ENCODE data around the gene PZP. TPM values are rescaled to one million over a fixed set of nuclear protein-coding genes. Genes with fewer than 3 reads are reported as not detected.

PZP gene
- total RNA-seq, 1 donor from 2014 or later, result 2.2 TPM

DNA sequence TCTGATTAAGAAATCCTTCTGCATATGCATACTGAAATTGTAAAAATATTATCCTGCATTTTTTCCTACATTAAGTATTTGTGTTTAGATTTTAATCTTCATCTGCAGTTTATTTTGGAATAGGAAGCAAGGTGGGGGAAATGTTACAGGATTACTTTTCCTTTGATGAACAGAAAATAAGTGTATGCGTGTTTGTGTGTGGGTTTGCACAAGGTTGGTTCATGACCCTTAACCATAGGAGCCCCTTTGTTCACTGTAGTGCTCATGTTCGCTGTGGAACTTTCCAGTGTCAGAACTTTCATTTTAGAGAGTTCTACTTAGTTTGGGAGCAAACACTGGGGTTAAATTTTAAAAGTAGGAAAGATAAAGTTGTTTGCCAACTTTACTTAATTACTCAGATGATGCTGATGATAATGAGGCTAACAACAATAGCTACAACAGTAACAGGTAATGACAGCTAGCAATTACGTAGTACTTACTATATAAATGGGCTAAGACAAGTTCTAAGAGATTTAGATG is 86.0 kb downstream of the PZP start:
- TF ChIP-seq CTCF (IDR thresholded peaks at IDR 0.05; ENCODE audit: unreplicated experiment), result no peak
- Mint-ChIP-seq H3K27ac (ENCODE audit: unreplicated experiment) (no peak overlapping the region), H3K4me1 (ENCODE audit: unreplicated experiment) (peaks cover 2% of the 10 kb centered on the region), H3K27me3 (ENCODE audit: unreplicated experiment) (no peaks in the 10 kb centered on the region), H3K36me3 (ENCODE audit: low read depth, unreplicated experiment) (no peaks in the 10 kb centered on the region), H3K4me3 (ENCODE audit: unreplicated experiment) (no peak overlapping the region), H3K9me3 (ENCODE audit: unreplicated experiment) (no peaks in the 10 kb centered on the region)
- DNase-seq (ENCODE audit: low spot score), result no peak

DNA sequence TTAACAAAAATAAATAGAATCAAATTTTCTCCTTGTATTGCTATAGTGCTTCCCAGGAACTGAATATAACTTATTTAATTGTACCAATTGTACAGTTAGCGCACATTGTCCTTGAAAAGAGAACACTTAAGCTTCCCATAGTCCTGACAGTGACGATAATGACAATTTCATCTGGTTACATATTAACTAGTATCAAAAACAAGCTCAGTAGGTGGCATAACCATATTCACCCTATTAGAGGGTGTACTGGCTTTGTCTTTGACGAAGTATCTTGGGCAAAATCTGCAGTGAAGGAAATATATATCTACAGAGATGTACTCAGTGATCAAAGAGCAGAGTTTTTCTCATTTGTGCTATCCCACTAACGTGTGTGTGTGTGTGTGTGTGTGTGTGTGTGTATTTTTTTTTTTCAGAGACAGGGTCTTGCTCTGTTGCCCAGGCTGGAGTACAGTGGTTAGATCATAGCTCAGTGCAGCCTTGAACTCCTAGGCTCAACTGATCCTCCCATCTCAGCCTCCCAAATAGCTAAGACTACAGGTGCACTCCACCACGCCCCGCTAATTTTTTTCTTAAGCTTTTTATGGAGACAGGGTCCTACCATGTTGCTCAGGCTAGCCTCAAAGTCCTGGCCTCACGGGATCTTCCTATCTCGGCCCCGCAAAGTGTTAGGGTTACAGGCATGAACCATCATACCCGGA is 87.6 kb downstream of the PZP start:
- Mint-ChIP-seq H3K36me3 (ENCODE audit: low read depth, unreplicated experiment) (no peaks in the 10 kb centered on the region), H3K27ac (ENCODE audit: unreplicated experiment) (no peak overlapping the region), H3K9me3 (ENCODE audit: unreplicated experiment) (no peaks in the 10 kb centered on the region), H3K4me1 (ENCODE audit: unreplicated experiment) (peaks cover 11% of the 10 kb centered on the region), H3K27me3 (ENCODE audit: unreplicated experiment) (no peaks in the 10 kb centered on the region), H3K4me3 (ENCODE audit: unreplicated experiment) (no peak overlapping the region)
- TF ChIP-seq CTCF (IDR thresholded peaks at IDR 0.05; ENCODE audit: unreplicated experiment), result no peak
- no peak for DNase-seq (ENCODE audit: low spot score)

GRCh38 chr12:9118158-9118557 is 90.0 kb downstream of the PZP start:
- DNase-seq (ENCODE audit: low spot score), result no peak
- H3K4me1 Mint-ChIP-seq (ENCODE audit: unreplicated experiment), result peaks cover 16% of the 10 kb centered on the region
- H3K4me3 Mint-ChIP-seq (ENCODE audit: unreplicated experiment), result no peak overlapping the region
- no peaks in the 10 kb centered on the region for H3K27me3 Mint-ChIP-seq (ENCODE audit: unreplicated experiment)
- no peaks in the 10 kb centered on the region for H3K36me3 Mint-ChIP-seq (ENCODE audit: low read depth, unreplicated experiment)
- TF ChIP-seq CTCF (IDR thresholded peaks at IDR 0.05; ENCODE audit: unreplicated experiment), result no peak
- no peaks in the 10 kb centered on the region for H3K9me3 Mint-ChIP-seq (ENCODE audit: unreplicated experiment)
- no peak overlapping the region for H3K27ac Mint-ChIP-seq (ENCODE audit: unreplicated experiment)

DNA sequence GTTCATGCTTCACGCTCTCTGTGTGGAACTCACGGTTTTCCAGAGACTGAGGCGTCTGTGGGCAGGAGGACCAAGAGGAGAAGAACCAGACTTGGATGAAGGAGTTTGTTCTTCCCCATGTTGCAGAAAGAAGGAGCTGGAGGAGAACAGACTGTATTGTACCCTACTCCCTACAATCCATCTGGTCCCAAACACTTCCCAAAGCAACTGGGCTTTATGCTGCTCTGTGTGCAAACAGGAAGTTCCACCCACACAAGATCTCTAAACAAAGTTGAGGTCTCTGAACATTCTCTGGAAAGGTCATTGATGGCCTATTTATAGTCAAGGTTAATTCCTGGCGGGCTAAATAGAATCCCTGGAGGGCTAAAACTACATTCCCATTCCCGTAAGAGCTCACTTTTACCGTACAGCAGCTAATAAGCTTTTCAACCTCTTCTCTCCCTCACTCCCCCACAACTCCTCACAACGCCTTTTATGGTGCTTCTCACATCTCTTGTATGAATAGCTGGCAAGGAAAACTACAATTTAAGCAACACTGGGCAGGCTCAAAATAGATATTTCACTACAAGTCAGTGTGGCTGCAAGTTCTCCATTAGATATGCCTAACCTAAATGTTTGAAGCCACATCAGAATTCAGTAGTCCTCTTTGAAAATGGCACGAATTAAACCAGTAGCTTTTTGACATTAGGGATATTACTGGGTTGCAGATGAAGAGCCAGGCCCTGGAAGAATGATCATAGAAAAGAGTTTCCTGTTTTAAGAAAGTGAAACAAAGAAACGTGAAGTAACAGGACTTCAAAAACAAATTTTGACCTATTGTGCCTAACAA is 92.2 kb downstream of the PZP start, which contains the start of gene A2M:
Gene A2M, minus strand, starts transcription at position 189 of the 829 bp plus-strand sequence. Its CDS starts 70 bp downstream, at position 119.
- no peak within 1 kb of the TSS for H3K4me3 Mint-ChIP-seq (ENCODE audit: unreplicated experiment)
- no peaks in the 10 kb centered on the region for H3K27me3 Mint-ChIP-seq (ENCODE audit: unreplicated experiment)
- no peak within 1 kb of the TSS for H3K27ac Mint-ChIP-seq (ENCODE audit: unreplicated experiment)
- TF ChIP-seq CTCF (IDR thresholded peaks at IDR 0.05; ENCODE audit: unreplicated experiment), result no peak
- no peak for DNase-seq (ENCODE audit: low spot score)
- no peaks in the 10 kb centered on the region for H3K9me3 Mint-ChIP-seq (ENCODE audit: unreplicated experiment)
- peaks cover 16% of the 10 kb centered on the region for H3K4me1 Mint-ChIP-seq (ENCODE audit: unreplicated experiment)
- H3K36me3 Mint-ChIP-seq (ENCODE audit: low read depth, unreplicated experiment), result no peaks in the 10 kb centered on the region

Data from endothelial cell (in vitro differentiated cells).